Measurements from ENCODE around the gene CD109.

DNA sequence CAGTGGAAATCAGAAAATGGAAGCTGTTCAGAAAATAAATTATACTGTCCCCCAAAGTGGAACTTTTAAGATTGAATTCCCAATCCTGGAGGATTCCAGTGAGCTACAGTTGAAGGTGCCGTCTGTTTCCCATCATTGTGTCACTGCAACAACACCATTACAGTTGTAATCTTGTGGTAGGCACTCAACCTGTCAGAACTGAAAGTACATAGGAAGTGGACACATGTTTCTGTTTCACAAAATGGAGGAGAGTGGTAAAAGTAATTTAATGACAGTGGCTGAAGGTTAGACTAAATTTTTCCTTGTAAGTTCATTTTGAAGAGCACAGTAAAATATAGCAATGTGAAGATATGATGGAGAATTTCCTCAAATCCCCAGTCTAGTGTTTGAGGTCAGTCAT lies 70.0 kb downstream of the CD109 start:
- TF ChIP-seq SREBF2 (IDR thresholded peaks at IDR 0.05; ENCODE audit: low read length) (no peak), CTCF (IDR thresholded peaks at IDR 0.05 in 2 of 3, conservative IDR thresholded peaks at IDR 0.05 in 1 of 3; ENCODE audit: control insufficient read depth in 2 of 3, extremely low read depth in 1 of 3, insufficient read depth in 1 of 3, low read depth in 3 of 3, low read length in 3 of 3) (no peak), PBX3 (IDR thresholded peaks at IDR 0.05; ENCODE audit: insufficient replicate concordance, low read depth, low read length) (no peak), PRDM15 (CRISPR knock-in tag; IDR thresholded peaks at IDR 0.05) (no peak), JUNB (IDR thresholded peaks at IDR 0.05) (no peak), RAD21 (IDR thresholded peaks at IDR 0.05; ENCODE audit: insufficient read depth, low read depth, low read length) (no peak), POLR2AphosphoS5 (IDR thresholded peaks at IDR 0.05; ENCODE audit: low read length) (no peak), HSF1 (IDR thresholded peaks at IDR 0.05; ENCODE audit: low read depth, low read length) (no peak), SPI1 (IDR thresholded peaks at IDR 0.05; ENCODE audit: borderline replicate concordance, insufficient read depth, low read depth, low read length) (no peak), NFYB (IDR thresholded peaks at IDR 0.05; ENCODE audit: insufficient read depth, low read depth, low read length) (no peak), POLR2A (IDR thresholded peaks at IDR 0.05; ENCODE audit: low read depth, low read length) (no peak), ATF7 (IDR thresholded peaks at IDR 0.05; ENCODE audit: low read depth) (no peak), CBFB (IDR thresholded peaks at IDR 0.05; ENCODE audit: low read depth) (no peak)
